DND-41 (cell line): ENCODE measurements around the gene NSF.
A peak's percentile ranks its signal among the peaks of the same experiment; 100 is the strongest.

Experiments
- ATAC-seq: fragments of 200-7000 bp; cut with Tn5 transposase; 3 replicates; pipeline ENCODE4 v1.9.1; 2021; ENCODE audit warnings: low read depth; ENCODE audit not compliant: insufficient read depth
- DNase-seq: peaks from one replicate; pipeline ENCODE4 v3.0.0-alpha.2; 2020
- H2AFZ ChIP-seq: 2 replicates; pipeline ENCODE4 v1.6.0; 2012; ENCODE audit warnings: low read depth, low read length
- H3K27ac ChIP-seq: 2 replicates; pipeline ENCODE4 v1.5.1; 2012; ENCODE audit warnings: low read length, inconsistent platforms
- H3K27me3 ChIP-seq: fragments of 200-600 bp; sonication (generic); 2 replicates; pipeline ENCODE4 v1.6.0; 2012; ENCODE audit warnings: low read length, mild to moderate bottlenecking, inconsistent platforms; ENCODE audit not compliant: insufficient read depth, poor library complexity
- H3K36me3 ChIP-seq: 2 replicates; pipeline ENCODE4 v1.5.1; 2012; ENCODE audit warnings: low read length, inconsistent platforms; ENCODE audit not compliant: insufficient read depth
- H3K4me1 ChIP-seq: 2 replicates; pipeline ENCODE4 v1.5.1; 2012; ENCODE audit warnings: mild to moderate bottlenecking, low read length; ENCODE audit not compliant: insufficient read depth
- H3K4me2 ChIP-seq: 2 replicates; pipeline ENCODE4 v1.6.0; 2012; ENCODE audit warnings: mild to moderate bottlenecking, moderate library complexity, low read length, inconsistent platforms; ENCODE audit not compliant: insufficient read depth
- H3K4me3 ChIP-seq, 2 experiments: fragments of 200-600 bp in 1 of 2; shearing (Covaris generic) in 1 of 2; 2 replicates each; pipeline ENCODE4 v1.5.1; 2012 to 2016; ENCODE audit warnings: inconsistent platforms in 2 of 2, low read length in 2 of 2, mild to moderate bottlenecking in 2 of 2, low read depth in 1 of 2, moderate library complexity in 1 of 2
- H3K79me2 ChIP-seq: 2 replicates; pipeline ENCODE4 v1.6.0; 2012; ENCODE audit warnings: low read length, inconsistent platforms; ENCODE audit not compliant: insufficient read depth
- H3K9ac ChIP-seq: 2 replicates; pipeline ENCODE4 v1.6.0; 2012; ENCODE audit warnings: low read depth, mild to moderate bottlenecking, inconsistent platforms, low read length, moderate library complexity
- H3K9me3 ChIP-seq: 2 replicates; pipeline ENCODE4 v1.5.1; 2012; ENCODE audit warnings: low read length, moderate library complexity, mild to moderate bottlenecking, inconsistent platforms; ENCODE audit not compliant: insufficient read depth, severe bottlenecking
- H4K20me1 ChIP-seq: 2 replicates; pipeline ENCODE4 v1.6.0; 2012; ENCODE audit warnings: low read length; ENCODE audit not compliant: insufficient read depth
- CTCF ChIP-seq: IDR thresholded peaks from 2 replicates; pipeline ENCODE4 v1.5.1; 2012; ENCODE audit warnings: borderline replicate concordance, low read length, moderate library complexity, mild to moderate bottlenecking; ENCODE audit not compliant: poor library complexity, severe bottlenecking; ENCODE audit errors: extremely low read depth
- EZH2 ChIP-seq: IDR thresholded peaks from 3 replicates; pipeline ENCODE4 v1.6.1; 2012; ENCODE audit warnings: borderline replicate concordance, low read depth, mild to moderate bottlenecking, moderate library complexity, low read length, inconsistent platforms; ENCODE audit not compliant: severe bottlenecking

Gene NSF

GRCh38 chr17:46776298-46777005 is 186.0 kb downstream of the NSF start:
- H3K79me2 ChIP-seq: no peaks in the 10 kb centered on the region
- no peak overlapping the region for H3K9ac ChIP-seq
- no peaks in the 10 kb centered on the region for H3K27me3 ChIP-seq
- H2AFZ ChIP-seq: no peak overlapping the region
- TF ChIP-seq CTCF: no peak
- H3K4me1 ChIP-seq: peaks cover 6% of the 10 kb centered on the region
- no peak overlapping the region for H3K4me3 ChIP-seq
- no peak for ATAC-seq
- no peaks in the 10 kb centered on the region for H4K20me1 ChIP-seq
- no peaks in the 10 kb centered on the region for H3K9me3 ChIP-seq
- H3K4me2 ChIP-seq: no peak overlapping the region
- no peaks in the 10 kb centered on the region for H3K36me3 ChIP-seq
- no peak overlapping the region for H3K27ac ChIP-seq
- DNase-seq: no peak

GRCh38 chr17:46777943-46778915 is 187.8 kb downstream of the NSF start:
- no peaks in the 10 kb centered on the region for H3K79me2 ChIP-seq
- H3K4me2 ChIP-seq: no peak overlapping the region
- no peak overlapping the region for H3K27ac ChIP-seq
- no peak overlapping the region for H3K9ac ChIP-seq
- H3K4me1 ChIP-seq: no peaks in the 10 kb centered on the region
- no peak overlapping the region for H3K4me3 ChIP-seq
- DNase-seq: no peak
- no peak overlapping the region for H2AFZ ChIP-seq
- TF ChIP-seq CTCF (no peak), EZH2 (no peak)
- peak; percentile 52; the same call in 1 of the 3 replicates for ATAC-seq
- no peaks in the 10 kb centered on the region for H3K27me3 ChIP-seq
- H3K36me3 ChIP-seq: no peaks in the 10 kb centered on the region
- H4K20me1 ChIP-seq: no peaks in the 10 kb centered on the region; the same call in 1 of the 2 replicates
- H3K9me3 ChIP-seq: no peaks in the 10 kb centered on the region

GRCh38 chr17:46780003-46780373 is 189.5 kb downstream of the NSF start:
- Histone ChIP-seq H3K27me3 (no peaks in the 10 kb centered on the region), H4K20me1 (peaks cover under 1% of the 10 kb centered on the region; the same call in 1 of the 2 replicates), H3K4me1 (no peaks in the 10 kb centered on the region), H3K27ac (no peak overlapping the region), H3K4me3 (no peak overlapping the region), H3K4me2 (no peak overlapping the region), H3K79me2 (no peaks in the 10 kb centered on the region), H3K9ac (no peak overlapping the region), H3K9me3 (no peaks in the 10 kb centered on the region), H2AFZ (no peak overlapping the region), H3K36me3 (no peaks in the 10 kb centered on the region)
- ATAC-seq (no peak), DNase-seq (no peak)
- TF ChIP-seq EZH2 (no peak), CTCF (no peak)
